Measurements from ENCODE around the gene ZIM2. TPM values are rescaled to one million over a fixed set of nuclear protein-coding genes. Genes with fewer than 3 reads are reported as not detected.
"Not testable (repeated sequence)": the region's sequence is repeated elsewhere in the genome, so short reads cannot be mapped to it uniquely, and the experiment has no call there.

The ZIM2 gene
- polyA plus RNA-seq (2013, experiment 1 of 2; ENCODE audit: insufficient read length): not detected
- polyA plus RNA-seq (2013, experiment 2 of 2; ENCODE audit: insufficient read length): not detected

DNA sequence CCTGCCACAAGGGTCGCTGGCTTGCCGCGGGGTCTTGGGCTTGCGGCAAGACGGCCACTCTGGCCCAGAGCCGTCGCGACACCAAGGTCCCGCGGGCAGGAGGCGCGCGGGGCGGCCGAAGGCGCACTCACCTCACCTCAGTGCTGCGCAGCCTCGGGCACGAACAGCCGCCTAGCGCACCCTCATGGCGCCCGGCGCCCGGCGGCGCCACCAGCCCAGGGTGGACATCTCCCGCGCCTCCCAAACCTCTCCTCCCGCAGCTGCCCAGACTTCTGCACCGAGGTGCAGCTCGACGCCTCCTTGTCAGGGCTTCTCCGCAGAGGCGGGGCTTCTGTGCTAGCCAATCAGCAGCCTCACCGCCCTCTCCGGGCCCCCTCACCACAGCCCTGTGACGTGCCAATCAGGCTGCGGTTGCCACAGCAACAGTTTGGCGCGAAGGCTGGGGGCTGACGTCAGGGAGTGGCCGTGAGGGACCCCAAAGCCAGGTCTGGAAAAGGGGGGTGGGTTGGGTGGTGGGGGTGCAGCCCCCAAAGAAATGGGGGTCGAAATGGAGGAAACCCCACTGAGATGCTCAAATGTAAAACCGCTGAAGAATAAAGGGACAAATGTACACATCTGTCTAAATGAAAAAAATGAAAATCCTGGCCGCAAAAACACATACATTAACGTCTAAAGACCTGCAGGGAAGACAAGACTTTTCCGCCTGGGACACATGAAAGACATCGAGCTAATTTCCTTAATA is at the start of gene ZIM2, which contains the start of gene PEG3:
Gene ZIM2 (minus strand): TSS at position 276 of the 742 bp plus-strand sequence. CDS start 16,449 bp downstream, outside the sequence.
Gene PEG3 (minus strand): TSS at position 276 of the 742 bp plus-strand sequence. CDS start 16,071 bp downstream, outside the sequence.
- DNase-seq: peak; percentile 10

- DNase-seq: no peak
Measured at GRCh38 chr19:56885173-56885985, 44.9 kb upstream of the ZIM2 start.

DNA sequence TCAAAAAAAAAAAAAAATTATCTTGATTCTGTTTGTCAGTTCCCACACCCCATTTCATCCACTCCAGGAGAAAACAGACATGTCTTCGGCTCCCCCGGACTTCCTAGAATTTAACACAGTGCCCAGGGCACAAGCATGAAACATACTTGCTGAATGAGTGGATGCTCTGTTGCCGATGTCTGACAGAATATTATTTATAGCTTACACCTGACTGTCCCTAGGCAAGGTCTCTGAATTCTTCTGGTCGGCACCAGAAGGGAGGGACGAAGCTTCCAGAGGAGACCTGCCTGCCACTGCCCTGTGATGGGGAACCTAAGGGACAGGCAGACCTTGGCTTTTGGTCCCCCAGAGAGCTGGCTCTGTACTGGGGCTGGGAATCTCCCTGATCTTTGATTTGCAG is 43.9 kb upstream of the ZIM2 start:
- DNase-seq: no peak

GRCh38 chr19:56880592-56881190 is 40.2 kb upstream of the ZIM2 start:
- no peak for DNase-seq

- DNase-seq: no peak
Measured at GRCh38 chr19:56877069-56877715, 36.7 kb upstream of the ZIM2 start.

- no peak for DNase-seq
Measured at GRCh38 chr19:56875717-56876116, 35.2 kb upstream of the ZIM2 start.

GRCh38 chr19:56874530-56874929 is 34.0 kb upstream of the ZIM2 start:
- no peak for DNase-seq

DNA sequence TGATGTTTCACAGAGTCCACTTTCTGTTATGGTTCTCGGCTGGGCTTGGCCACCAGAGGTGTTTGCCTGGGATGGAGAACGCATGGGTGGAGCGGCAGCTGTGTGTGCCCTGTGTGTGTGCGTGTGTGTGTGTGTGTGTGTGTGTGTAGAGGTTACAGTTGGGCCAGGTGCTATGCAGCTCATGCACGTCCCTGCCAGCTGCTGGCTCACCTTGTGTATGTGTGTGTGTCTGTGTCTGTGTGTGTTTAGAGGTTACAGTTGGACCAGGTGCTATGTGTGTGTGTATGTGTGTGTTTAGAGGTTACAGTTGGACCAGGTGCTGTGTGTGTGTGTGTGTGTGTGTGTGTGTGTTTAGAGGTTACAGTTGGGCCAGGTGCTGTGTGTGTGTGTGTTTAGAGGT is 33.0 kb upstream of the ZIM2 start:
- DNase-seq: no peak

GRCh38 chr19:56869886-56870285 is 29.4 kb upstream of the ZIM2 start:
- no peak for DNase-seq

- no peak for DNase-seq
Measured at GRCh38 chr19:56868446-56868845, 27.9 kb upstream of the ZIM2 start.

DNA sequence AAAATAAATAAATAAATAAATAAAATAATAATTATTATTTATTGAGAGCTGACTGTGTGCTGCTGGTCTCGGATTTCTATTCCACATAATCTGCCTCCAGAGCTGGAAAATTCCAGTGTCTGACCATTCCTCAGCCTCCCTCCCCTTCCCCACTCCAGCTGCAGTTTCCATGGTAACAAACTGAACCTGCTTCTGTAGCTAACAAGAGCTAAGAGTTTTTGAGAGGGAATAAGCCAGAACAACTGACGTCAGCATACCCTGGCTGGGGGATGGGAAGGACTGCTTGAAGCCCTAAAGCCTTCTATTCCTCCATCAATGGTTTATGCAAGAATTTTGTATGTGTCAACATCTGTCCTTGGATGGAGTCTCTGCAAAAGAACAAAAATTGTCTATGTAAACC is 26.0 kb upstream of the ZIM2 start:
- no peak for DNase-seq

DNA sequence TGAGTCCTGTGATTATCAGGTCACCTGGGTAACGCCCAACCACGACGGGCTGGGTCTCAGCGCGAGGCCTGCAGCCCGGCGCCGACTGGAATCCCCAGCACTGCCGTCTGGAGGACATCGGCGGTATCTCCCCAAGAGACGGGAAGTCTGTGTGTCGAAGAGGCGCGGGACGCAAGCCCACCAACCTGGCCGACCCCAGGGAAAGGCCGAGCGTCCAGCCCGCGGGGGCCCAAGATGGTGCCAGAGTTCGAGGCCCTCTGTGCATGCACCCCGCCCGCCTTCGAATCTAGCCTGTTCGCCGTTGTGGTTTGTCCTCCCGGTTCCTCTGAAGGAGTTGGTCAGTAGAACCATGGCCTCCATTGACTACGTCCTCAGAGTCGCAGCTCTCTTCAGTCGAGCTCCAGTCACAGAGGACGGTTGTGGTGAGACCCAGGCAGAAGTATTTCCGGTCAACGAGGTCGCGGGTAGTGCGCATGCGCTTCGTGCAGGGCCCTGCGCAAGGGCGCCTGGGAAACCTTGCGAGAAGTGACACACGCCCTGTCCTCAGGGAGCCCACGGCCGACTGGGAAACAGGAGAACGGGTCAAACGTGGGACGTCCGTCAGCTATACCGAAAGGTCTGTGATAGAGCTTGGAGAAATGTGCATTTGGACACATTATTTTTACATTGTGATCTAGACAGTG is 24.1 kb upstream of the ZIM2 start:
- no peak for DNase-seq

DNA sequence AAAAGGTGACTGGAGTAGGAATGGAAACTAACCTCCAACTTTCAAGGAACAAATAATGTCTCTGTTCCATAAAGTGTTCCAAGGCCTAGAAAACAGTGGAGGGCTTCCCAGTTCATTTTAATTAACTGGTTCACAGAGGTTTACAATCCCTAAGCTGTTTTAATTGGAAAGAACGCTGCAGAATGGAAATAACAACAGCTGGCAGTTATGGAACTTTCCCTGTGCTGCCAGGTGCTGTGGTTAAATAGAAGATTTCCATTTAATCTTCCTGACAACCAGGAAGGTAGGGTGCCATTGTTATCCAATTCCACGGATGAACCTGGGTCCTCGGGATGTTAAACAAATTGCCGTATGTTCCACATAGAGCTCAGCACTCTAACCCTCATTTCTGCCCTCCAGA is 22.2 kb upstream of the ZIM2 start:
- no peak for DNase-seq

DNA sequence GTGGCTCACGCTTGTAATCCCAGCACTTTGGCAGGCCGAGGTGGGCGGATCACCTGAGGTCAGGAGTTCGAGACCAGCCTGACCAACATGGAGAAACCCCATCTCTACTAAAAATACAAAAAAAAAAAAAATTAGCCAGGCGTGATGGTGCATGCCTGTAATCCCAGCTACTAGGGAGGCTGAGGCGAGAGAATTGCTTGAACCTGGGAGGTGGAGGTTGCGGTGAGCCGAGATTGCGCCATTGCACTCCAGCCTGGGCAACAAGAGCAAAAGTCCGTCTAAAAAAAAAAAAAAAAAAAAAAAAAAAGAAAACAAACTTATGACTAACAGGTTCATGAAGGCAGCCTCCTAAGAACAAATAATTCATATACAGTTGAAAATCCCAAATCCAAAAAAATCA is 19.9 kb upstream of the ZIM2 start:
- not testable (repeated sequence) for DNase-seq

DNA sequence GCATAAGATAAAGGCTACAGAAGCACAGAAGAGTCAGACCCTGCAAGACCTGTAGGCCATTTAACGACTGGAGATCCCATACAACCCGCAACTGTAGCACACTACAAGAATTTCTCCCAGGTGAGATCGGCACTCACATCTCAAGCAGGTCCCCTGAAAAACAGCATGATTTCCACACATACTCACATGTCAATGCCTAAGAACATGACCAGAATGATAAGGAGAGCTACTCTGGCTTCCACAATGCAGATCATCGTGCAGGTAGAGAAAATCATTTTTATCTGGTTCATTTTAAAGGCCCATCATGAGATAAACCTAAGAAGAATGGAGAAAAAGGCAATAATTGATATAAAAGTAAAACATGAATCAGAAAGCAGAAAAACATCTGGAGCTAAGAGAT is 17.5 kb upstream of the ZIM2 start:
- no peak for DNase-seq

DNA sequence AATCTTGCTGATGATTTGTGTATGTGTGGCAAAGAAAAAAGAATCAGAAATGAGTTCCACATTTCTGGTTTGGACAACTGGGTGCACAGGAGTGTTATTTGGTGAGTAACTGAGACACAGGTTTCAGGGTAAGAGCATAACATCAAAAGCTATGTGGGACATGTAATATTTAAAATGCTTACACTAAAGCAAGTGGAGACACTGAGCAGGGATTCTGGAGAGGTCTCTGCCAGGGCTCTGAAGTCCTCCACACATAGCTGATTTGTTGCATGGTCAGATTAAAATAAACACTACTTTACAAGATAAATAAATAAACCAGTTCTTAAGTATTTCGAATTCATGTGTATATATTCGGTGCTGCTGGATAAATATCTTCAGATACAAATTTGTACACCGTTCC is 16.3 kb upstream of the ZIM2 start:
- DNase-seq: no peak

GRCh38 chr19:56852361-56852760 is 11.8 kb upstream of the ZIM2 start:
- DNase-seq: not testable (repeated sequence)

GRCh38 chr19:56848166-56848565 is 7.6 kb upstream of the ZIM2 start:
- DNase-seq: no peak

- DNase-seq: no peak
Measured at GRCh38 chr19:56842412-56842811, 1.9 kb upstream of the ZIM2 start.

GRCh38 chr19:56841193-56841543 is 642 bp upstream of the ZIM2 start:
- DNase-seq: no peak

- DNase-seq: peak; percentile 94
Measured at GRCh38 chr19:56839652-56840450, 675 bp downstream of the ZIM2 start.

Measured in fibroblast of skin of scalp (primary cell).